Activated T-cell treated with anti-CD3 and anti-CD28 coated beads, Interleukin-2, amount 50 U/mL, for 72 hours (primary cell): ENCODE data around the gene DMD. TPM values are rescaled to one million over a fixed set of nuclear protein-coding genes. Genes with fewer than 3 reads are reported as not detected.
"Not testable (repeated sequence)": the region's sequence is repeated elsewhere in the genome, so short reads cannot be mapped to it uniquely, and the experiment has no call there.

Source experiments
- ATAC-seq, 2 donors: fragments of 150-1000 bp; cut with Tn5 transposase; replicated peaks in 1 of 2; 2 replicates each; pipeline ENCODE4 v1.10.0; 2021; ENCODE audit warnings: moderate library complexity in 2 of 2, mild to moderate bottlenecking in 1 of 2
- DNase-seq, 2 donors: peaks; one replicate each; pipeline ENCODE4 v3.0.0; 2021 to 2022; ENCODE audit warnings: mixed read lengths in 1 of 2
- H3K27ac Mint-ChIP-seq: one replicate; pipeline ENCODE4 v1.8.0; 2022; ENCODE audit warnings: mild to moderate bottlenecking, moderate library complexity, mixed read lengths
- H3K27me3 Mint-ChIP-seq: one replicate; pipeline ENCODE4 v1.8.0; 2022; ENCODE audit warnings: low read depth, mixed read lengths
- H3K36me3 Mint-ChIP-seq, 2 donors: one replicate each; pipeline ENCODE4 v1.8.0; 2022; ENCODE audit warnings: mixed read lengths in 2 of 2, mild to moderate bottlenecking in 1 of 2; ENCODE audit not compliant: insufficient read depth in 2 of 2
- H3K4me1 Mint-ChIP-seq: one replicate; pipeline ENCODE4 v1.8.0; 2022; ENCODE audit warnings: low read depth, mixed read lengths
- H3K4me3 Mint-ChIP-seq, 2 donors: one replicate each; pipeline ENCODE4 v1.8.0; 2022; ENCODE audit warnings: mild to moderate bottlenecking in 2 of 2, mixed read lengths in 2 of 2, moderate library complexity in 2 of 2
- H3K9me3 Mint-ChIP-seq, 2 donors: one replicate each; pipeline ENCODE4 v1.8.0; 2022; ENCODE audit warnings: mixed read lengths in 2 of 2
- total RNA-seq, 2 donors: library from RNA; stranded (reverse); gene quantifications; one replicate each; pipeline ENCODE4 v1.2.3, GENCODE V29; 2022

The DMD gene
- total RNA-seq, 2 donors from 2014 or later = 2.9 to 4.6 TPM

DNA sequence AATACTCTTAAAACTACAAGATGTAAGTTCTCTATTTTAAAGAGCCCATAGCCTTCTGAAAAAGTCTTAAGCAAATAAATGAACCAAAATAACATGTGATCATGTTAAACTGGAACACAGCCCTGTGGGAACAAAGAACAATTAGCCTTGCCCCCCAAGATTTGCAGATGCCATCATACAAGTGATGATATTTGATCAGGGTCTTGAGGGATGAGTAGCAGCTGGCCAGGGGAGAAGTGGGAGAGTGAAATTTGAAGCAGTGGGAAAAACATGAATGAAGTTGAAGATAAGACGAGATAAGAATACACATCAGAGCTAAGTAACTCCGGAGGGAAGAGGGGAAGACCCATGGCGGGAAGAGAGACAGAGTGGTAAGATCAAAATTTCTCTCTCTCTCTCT is 1689.4 kb downstream of the DMD start:
- Mint-ChIP-seq H3K27me3 (no peaks in the 10 kb centered on the region), H3K9me3 (no peaks in the 10 kb centered on the region), H3K4me1 (no peaks in the 10 kb centered on the region), H3K36me3 (no peaks in the 10 kb centered on the region), H3K4me3 (no peak overlapping the region), H3K27ac (no peak overlapping the region)
- DNase-seq = no peak
- ATAC-seq = no peak

DNA sequence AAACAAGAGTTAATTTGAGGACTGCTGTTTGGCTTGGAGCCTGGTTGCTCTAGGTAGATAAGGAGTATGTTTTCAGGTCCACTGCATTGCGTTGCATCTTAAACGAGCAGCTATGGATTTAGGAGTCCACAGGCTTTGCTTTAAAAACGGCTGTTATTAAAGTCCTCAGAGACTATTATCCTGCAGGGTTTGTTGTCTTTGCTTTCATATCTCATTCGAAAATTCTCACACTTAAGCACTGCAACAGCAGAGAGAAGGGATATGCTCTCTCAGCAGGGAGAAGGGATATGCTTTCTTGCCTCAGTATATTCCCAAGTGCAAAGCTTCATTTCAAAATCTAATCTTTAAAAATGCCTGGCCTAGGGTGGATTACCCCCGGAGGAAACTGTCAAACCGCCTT is 1694.8 kb downstream of the DMD start:
- ATAC-seq (no peak), DNase-seq (no peak)
- H3K4me1 Mint-ChIP-seq = no peaks in the 10 kb centered on the region
- H3K9me3 Mint-ChIP-seq = no peaks in the 10 kb centered on the region
- H3K4me3 Mint-ChIP-seq = no peak overlapping the region
- no peaks in the 10 kb centered on the region for H3K36me3 Mint-ChIP-seq
- H3K27me3 Mint-ChIP-seq = no peaks in the 10 kb centered on the region
- no peak overlapping the region for H3K27ac Mint-ChIP-seq

GRCh38 chrX:31508338-31508737 is 1703.0 kb downstream of the DMD start:
- H3K4me3 Mint-ChIP-seq = no peak overlapping the region
- ATAC-seq (no peak), DNase-seq (no peak)
- no peaks in the 10 kb centered on the region for H3K9me3 Mint-ChIP-seq
- no peaks in the 10 kb centered on the region for H3K36me3 Mint-ChIP-seq
- no peaks in the 10 kb centered on the region for H3K27me3 Mint-ChIP-seq
- H3K27ac Mint-ChIP-seq = no peak overlapping the region
- no peaks in the 10 kb centered on the region for H3K4me1 Mint-ChIP-seq

GRCh38 chrX:31506928-31507327 is 1704.4 kb downstream of the DMD start:
- H3K27me3 Mint-ChIP-seq = no peaks in the 10 kb centered on the region
- DNase-seq (no peak), ATAC-seq (no peak)
- no peaks in the 10 kb centered on the region for H3K4me1 Mint-ChIP-seq
- no peaks in the 10 kb centered on the region for H3K36me3 Mint-ChIP-seq
- H3K27ac Mint-ChIP-seq = no peak overlapping the region
- H3K4me3 Mint-ChIP-seq = no peak overlapping the region
- H3K9me3 Mint-ChIP-seq = no peaks in the 10 kb centered on the region

GRCh38 chrX:31506360-31506759 is 1705.0 kb downstream of the DMD start:
- no peaks in the 10 kb centered on the region for H3K36me3 Mint-ChIP-seq
- no peaks in the 10 kb centered on the region for H3K4me1 Mint-ChIP-seq
- H3K27ac Mint-ChIP-seq = no peak overlapping the region
- DNase-seq = no peak
- H3K27me3 Mint-ChIP-seq = no peaks in the 10 kb centered on the region
- H3K4me3 Mint-ChIP-seq = no peak overlapping the region
- no peaks in the 10 kb centered on the region for H3K9me3 Mint-ChIP-seq
- no peak for ATAC-seq

DNA sequence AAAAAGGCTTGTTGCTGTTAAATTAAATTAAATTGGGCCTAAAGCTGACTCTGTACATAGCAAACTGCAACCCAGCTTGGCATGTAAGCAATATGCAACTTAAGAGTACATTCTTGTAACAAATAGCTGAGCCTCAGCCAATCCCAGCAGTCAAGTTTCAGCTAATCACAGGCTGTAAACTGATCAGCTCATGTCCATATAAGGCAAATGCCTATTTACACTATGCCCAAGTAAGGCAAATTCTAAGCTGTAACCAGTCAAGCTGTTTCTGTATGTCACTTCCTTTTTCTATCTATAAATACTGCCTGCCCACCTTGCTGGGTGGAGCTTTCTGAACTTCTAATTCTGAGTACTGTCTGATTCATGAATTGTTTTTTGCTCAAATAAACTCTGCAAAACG is 1710.4 kb downstream of the DMD start:
- no peak overlapping the region for H3K4me3 Mint-ChIP-seq
- ATAC-seq (no peak), DNase-seq (no peak)
- no peaks in the 10 kb centered on the region for H3K4me1 Mint-ChIP-seq
- no peaks in the 10 kb centered on the region for H3K27me3 Mint-ChIP-seq
- H3K27ac Mint-ChIP-seq = no peak overlapping the region
- H3K36me3 Mint-ChIP-seq = no peaks in the 10 kb centered on the region
- H3K9me3 Mint-ChIP-seq = peaks cover 0 to 1% of the 10 kb centered on the region in 2 donors

DNA sequence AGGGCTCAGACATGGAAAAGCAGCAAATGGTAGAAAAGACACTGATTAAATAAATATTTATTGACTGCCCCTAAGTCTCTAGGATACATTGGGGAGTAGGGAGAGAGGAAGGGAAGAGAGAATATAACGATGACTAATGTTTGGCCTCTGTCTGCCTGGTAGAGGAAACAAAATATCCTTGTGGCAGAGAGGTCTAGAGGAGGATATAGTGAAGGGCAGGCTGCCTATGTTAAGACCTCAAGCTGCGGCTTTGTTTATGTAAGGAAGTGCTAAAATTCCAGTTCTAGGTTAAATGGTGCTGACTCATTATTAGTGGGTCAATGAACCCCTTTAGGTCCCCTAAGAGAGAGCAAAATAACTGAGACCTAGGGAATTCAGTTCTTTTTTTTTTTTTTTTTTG is 1712.2 kb downstream of the DMD start:
- Mint-ChIP-seq H3K4me1 (no peaks in the 10 kb centered on the region), H3K9me3 (peaks cover 0 to 1% of the 10 kb centered on the region in 2 donors), H3K27ac (no peak overlapping the region), H3K36me3 (no peaks in the 10 kb centered on the region), H3K27me3 (no peaks in the 10 kb centered on the region), H3K4me3 (no peak overlapping the region)
- DNase-seq (no peak), ATAC-seq (no peak)

- Mint-ChIP-seq H3K4me1 (no peaks in the 10 kb centered on the region), H3K36me3 (no peaks in the 10 kb centered on the region), H3K4me3 (no peak overlapping the region), H3K27me3 (no peaks in the 10 kb centered on the region), H3K9me3 (peaks cover 0 to 5% of the 10 kb centered on the region in 2 donors), H3K27ac (no peak overlapping the region)
- ATAC-seq = no peak
- DNase-seq = no peak
Measured at GRCh38 chrX:31497086-31497485, 1714.3 kb downstream of the DMD start.

DNA sequence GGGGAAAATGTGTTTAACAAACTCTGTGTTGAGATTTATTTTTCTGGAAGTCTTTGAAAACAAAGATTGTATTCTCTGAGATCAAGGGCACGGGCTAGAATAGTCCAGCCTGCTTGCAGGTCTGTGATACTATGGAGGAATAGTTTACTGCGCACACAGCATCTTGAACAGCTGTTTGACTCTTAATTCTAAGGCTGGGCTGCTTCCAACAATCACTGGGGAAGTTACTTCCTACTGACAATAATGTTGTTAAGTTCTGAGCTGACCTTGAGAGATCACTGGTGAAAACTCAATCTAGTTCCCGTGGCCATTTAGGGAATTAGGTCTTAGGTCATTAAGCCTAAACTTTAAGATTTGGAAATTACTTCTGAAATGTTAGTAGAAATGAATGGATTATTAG is 1723.4 kb downstream of the DMD start:
- no peaks in the 10 kb centered on the region for H3K27me3 Mint-ChIP-seq
- no peak for DNase-seq
- H3K9me3 Mint-ChIP-seq = no peaks in the 10 kb centered on the region
- H3K27ac Mint-ChIP-seq = no peak overlapping the region
- no peak for ATAC-seq
- H3K4me3 Mint-ChIP-seq = no peak overlapping the region
- H3K36me3 Mint-ChIP-seq = no peaks in the 10 kb centered on the region
- no peaks in the 10 kb centered on the region for H3K4me1 Mint-ChIP-seq

GRCh38 chrX:31483336-31483735 is 1728.0 kb downstream of the DMD start:
- Mint-ChIP-seq H3K4me1 (no peaks in the 10 kb centered on the region), H3K4me3 (no peak overlapping the region), H3K27ac (no peak overlapping the region), H3K27me3 (no peaks in the 10 kb centered on the region), H3K36me3 (no peaks in the 10 kb centered on the region), H3K9me3 (peaks cover 0 to 2% of the 10 kb centered on the region in 2 donors)
- DNase-seq (no peak), ATAC-seq (no peak)

GRCh38 chrX:31480696-31481095 is 1730.7 kb downstream of the DMD start:
- no peaks in the 10 kb centered on the region for H3K27me3 Mint-ChIP-seq
- H3K36me3 Mint-ChIP-seq = no peaks in the 10 kb centered on the region
- DNase-seq (no peak), ATAC-seq (no peak)
- H3K4me1 Mint-ChIP-seq = no peaks in the 10 kb centered on the region
- no peak overlapping the region for H3K4me3 Mint-ChIP-seq
- H3K9me3 Mint-ChIP-seq = peaks cover 0 to 2% of the 10 kb centered on the region in 2 donors
- H3K27ac Mint-ChIP-seq = no peak overlapping the region

GRCh38 chrX:31471229-31471628 is 1740.1 kb downstream of the DMD start:
- DNase-seq = no peak
- Mint-ChIP-seq H3K4me3 (no peak overlapping the region), H3K4me1 (no peaks in the 10 kb centered on the region), H3K36me3 (no peaks in the 10 kb centered on the region), H3K27ac (no peak overlapping the region), H3K9me3 (peaks cover 0 to 5% of the 10 kb centered on the region in 2 donors), H3K27me3 (peaks cover 6% of the 10 kb centered on the region)
- ATAC-seq = no peak

GRCh38 chrX:31470753-31471152 is 1740.6 kb downstream of the DMD start:
- not testable (repeated sequence) for H3K36me3 Mint-ChIP-seq, H3K4me1 Mint-ChIP-seq, H3K4me3 Mint-ChIP-seq, H3K27me3 Mint-ChIP-seq, H3K9me3 Mint-ChIP-seq, DNase-seq, ATAC-seq, H3K27ac Mint-ChIP-seq

- Mint-ChIP-seq H3K27ac (no peak overlapping the region), H3K4me3 (no peak overlapping the region), H3K27me3 (peaks cover 6% of the 10 kb centered on the region), H3K9me3 (peaks cover 0 to 3% of the 10 kb centered on the region in 2 donors), H3K36me3 (no peaks in the 10 kb centered on the region), H3K4me1 (no peaks in the 10 kb centered on the region)
- ATAC-seq (no peak), DNase-seq (no peak)
Measured at GRCh38 chrX:31464306-31464915, 1746.9 kb downstream of the DMD start.
